NCI-H1436 treated with DMSO at 0.1 percent for 48 hours (cell line): Measurements from ENCODE around the gene BTN1A1.
"Not testable (repeated sequence)": the region's sequence is repeated elsewhere in the genome, so short reads cannot be mapped to it uniquely, and the experiment has no call there.

ENCODE experiments used
- DNase-seq: peaks from one replicate; lab custom pipeline; 2025; lab: John Stamatoyannopoulos, UW

The BTN1A1 gene

GRCh38 chr6:26511033-26511432, 10.9 kb downstream of the BTN1A1 start:
- not testable (repeated sequence) for DNase-seq

DNA sequence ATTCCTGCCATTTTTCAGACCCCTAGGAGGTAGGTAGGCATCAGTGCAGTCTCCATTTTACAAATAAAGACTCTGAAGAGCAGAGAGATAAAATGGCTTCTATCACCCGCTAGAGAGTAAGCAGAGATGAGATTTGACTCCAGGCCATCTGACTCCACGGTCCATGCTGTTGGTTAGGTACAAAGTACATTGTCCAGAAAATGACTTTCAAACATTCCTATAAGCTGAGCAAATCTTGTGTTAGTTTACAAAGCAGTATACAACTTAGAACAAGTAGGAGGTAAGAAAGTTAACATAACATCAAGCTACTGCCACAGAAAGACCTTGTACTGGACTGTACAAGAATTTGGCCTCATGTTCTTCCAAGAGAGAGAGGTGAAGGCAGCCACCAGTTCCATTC, 14.9 kb downstream of the BTN1A1 start:
- DNase-seq: no peak

DNA sequence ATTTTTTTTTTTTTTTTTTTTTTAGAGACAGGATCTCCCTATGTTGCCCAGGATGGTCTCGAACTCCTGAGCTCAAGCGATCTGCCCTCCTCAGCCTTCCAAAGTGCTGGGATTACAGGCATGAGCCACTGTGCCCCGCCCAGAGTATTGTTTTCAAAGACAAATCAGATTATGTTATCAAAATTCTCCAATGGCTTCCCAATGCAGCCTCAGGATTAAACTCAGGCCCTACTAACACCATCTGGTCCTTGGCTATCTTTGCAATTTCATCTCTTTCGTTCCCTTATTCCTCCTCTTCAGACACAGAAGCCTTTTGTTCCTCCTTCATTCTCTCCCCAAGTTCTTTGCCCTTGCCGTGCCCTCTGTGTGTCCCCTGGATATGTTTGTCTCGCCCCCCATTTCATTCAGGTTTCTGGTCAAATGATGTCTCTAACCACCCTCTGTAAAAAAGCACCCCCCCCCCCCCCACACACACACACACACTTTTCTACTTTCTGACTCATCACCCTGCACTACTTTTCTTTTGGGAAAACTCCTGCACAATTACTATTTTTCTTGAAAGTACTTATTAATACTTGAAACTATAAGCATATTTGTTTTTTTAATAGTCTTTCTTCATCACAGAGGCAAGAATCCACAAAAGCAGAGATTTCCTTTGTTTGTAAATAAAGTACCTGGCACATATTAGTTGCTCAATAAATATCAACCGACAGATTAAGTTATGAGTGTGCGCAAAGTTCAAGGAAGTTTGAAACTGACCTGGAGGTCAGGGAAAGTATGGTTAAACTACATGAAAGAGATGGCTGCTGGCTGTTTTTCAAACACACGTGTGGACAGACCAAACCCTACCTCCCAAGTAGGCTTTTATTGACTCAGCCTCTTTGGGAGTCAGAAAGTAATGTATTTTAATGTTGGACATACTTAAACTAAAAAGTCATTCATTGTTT, 16.7 kb downstream of the BTN1A1 start:
- DNase-seq: no peak

DNA sequence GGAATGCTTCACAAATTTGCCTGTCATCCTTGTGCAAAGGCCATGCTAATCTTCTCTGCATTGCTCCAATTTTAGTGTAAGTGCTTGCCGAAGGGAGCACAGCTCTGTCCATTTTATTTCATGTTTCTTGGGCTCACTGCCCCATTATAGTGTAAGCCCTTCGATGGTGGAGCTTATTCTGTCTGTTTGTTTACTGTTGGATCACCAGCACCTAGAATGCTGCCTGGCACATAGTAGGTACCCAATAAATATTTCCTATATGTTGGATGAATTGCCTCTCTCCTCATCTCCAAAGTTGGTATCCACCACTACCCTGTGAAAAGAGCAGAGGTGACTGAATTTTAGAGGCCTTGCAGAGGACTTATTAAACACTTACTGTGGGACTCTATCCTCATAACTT, 19.3 kb downstream of the BTN1A1 start:
- DNase-seq: no peak

DNA sequence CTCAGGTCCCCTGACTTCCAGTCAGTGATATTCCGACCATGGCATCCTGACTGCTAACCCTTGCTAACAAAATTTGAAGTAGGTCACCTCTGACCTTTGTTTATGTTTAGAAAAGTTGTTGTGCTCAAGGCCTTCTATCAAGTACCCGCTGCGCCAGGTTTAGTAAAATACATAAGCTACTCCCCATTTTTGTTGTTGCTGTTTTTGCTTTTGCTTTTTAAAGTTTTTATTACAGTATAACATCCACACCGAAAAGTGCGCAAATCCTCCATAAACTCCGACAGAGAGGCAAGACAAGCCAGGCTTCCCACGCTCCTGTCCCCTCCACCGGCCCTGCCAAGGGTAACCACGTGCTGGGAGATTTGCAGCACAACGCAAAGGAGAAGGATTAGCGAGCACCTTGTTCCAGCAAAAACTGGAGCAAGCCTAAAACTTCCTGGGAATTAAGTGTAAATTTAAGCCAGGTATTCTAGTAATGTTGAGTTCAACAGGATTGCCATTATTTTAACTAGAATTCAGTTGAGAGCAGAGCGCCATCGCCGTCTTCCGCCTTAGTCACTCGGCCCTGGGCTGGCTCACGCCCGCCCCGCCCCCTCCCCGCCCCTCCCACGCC, 20.2 kb downstream of the BTN1A1 start:
- DNase-seq: no peak

- no peak for DNase-seq
Observed at GRCh38 chr6:26520850-26521599, 20.9 kb downstream of the BTN1A1 start.

- DNase-seq: no peak
Observed at GRCh38 chr6:26521600-26522391, 21.7 kb downstream of the BTN1A1 start.

DNA sequence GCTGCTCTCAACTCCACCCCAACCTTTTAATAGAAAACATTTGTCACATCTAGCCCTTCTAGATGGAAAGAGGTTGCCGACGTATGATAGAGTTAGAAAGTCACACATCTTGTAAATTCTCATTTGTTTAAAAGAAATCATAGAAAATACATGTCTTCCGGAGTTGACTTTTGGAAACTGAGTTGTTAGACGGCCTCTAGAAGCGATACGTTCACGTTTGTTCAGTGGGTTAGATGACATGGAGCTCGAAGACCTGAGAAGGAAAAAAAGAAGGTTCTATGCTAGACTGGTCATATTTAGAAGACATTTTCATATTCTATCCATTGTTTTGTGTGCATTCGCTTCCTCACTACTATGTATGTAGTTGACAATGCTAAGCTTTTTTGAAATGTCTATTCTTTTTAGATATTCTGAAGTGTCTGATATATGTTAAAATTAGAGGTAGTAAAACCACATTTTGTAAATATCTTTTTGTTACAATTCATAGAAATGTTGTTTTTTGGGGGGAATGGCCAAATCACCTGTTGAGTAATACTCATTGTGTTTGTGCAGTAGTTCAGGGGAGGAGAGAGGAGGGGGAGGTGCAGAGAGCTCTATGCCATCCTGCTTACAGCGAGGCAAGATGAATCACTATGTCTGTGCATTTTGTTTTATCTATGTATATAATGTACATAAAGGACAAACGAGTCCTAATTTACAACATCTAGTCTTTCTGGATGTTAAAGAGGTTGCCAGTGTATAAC, 22.6 kb downstream of the BTN1A1 start:
- DNase-seq: not testable (repeated sequence)

- DNase-seq: not testable (repeated sequence)
Observed at GRCh38 chr6:26524314-26524713, 24.2 kb downstream of the BTN1A1 start.

GRCh38 chr6:26524722-26525370, 24.7 kb downstream of the BTN1A1 start:
- no peak for DNase-seq

DNA sequence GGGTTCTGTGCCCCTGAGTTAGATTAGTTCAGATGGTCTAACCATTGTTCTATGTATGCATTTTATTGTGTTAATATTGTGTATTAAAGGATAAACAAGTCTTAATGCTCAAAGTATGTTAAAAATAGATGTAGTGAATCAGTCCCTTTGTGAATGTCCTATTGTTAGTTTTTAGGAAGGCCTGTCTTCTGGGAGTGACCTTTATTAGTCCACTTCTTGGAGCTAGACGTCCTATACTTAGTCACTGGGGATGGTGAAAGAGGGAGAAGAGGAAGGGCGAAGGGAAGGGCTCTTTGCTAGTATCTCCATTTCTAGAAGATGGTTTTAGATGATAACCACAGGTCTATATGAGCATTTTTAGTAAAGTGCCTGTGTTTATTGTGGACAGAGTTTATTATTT, 25.7 kb downstream of the BTN1A1 start:
- DNase-seq: no peak

- no peak for DNase-seq
Observed at GRCh38 chr6:26526928-26527327, 26.8 kb downstream of the BTN1A1 start.

DNA sequence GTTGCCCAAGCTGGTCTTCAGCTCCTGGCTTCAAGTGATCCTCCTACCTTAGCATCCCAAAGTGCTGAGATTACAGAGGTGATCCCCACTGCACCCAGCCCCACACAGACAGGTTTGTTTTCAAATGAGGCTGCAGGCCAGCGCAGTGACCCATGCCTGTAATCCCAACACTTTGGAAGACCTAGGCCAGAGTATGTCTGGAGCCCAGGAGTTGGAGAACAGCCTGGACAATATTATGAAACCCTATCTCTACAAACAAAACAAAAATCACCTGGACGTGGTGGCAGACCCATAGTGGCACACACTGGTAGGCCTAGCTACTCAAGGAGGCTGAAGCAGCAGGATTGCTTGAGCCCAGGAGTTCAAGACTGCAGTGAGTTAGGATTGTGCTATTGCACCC, 30.1 kb downstream of the BTN1A1 start:
- no peak for DNase-seq

GRCh38 chr6:26531897-26532296, 31.8 kb downstream of the BTN1A1 start:
- no peak for DNase-seq

GRCh38 chr6:26532699-26533531, 32.8 kb downstream of the BTN1A1 start:
- DNase-seq: peak; percentile 66

DNA sequence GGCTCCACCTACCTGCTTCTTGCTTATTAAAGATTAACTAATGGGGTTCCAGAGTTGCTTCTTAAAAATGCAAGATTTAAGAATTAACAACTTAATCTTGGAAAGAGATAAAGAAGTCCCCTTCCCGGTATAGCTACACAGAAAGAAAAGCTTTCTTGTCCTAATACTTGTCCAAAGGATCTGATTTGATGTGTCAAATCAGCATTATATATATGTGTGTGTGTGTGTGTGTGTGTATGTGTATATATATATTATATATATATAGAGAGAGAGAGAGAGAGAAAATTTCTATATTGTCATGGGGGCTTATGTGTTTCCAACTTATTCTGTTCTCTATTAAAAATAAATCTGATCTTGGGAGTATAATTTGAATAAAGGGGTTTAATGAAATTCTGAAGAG, 33.4 kb downstream of the BTN1A1 start:
- no peak for DNase-seq

GRCh38 chr6:26534681-26535465, 34.8 kb downstream of the BTN1A1 start:
- DNase-seq: no peak

GRCh38 chr6:26536571-26537159, 36.6 kb downstream of the BTN1A1 start:
- no peak for DNase-seq
